Right forelimb (tissue), 1 donor: ENCODE measurements around the gene EXOC1L.

ENCODE experiments used
- DNase-seq: peaks from one replicate; pipeline ENCODE4 v3.0.0-alpha.2; 2018

The EXOC1L gene

DNA sequence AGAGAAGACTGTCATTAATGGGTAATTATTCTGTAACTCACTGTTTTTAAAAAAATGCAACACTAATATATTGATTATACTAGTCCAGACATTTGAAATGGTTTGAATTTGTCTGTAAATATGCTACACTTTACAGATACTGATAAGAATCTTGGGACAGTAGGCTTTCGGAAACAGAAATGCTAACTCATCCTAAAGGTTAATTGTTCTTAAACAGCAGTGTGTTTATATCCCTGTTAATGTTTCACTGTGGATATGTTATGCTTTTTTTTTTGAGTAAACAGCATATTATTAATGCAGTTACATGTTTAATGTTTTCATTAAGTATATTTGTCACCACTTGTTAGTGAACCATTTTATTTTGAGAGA lies 65.2 kb downstream of the EXOC1L start:
- no peak for DNase-seq
